Gastrocnemius medialis (tissue), 4 donors: Measurements from ENCODE around the gene HOXB1. TPM values are rescaled to one million over a fixed set of nuclear protein-coding genes. Genes with fewer than 3 reads are reported as not detected.

Source experiments
- ATAC-seq, 2 donors: fragments of 150-250 bp; one replicate each; pipeline ENCODE4 v1.9.1; 2016
- DNase-seq, 2 donors: peaks; one replicate each; pipeline ENCODE4 v3.0.0-alpha.2; 2019
- H3K27ac ChIP-seq, 4 donors: fragments of 200-600 bp; sonication (generic); 1 replicate in 1 of 4; 2 replicates in 3 of 4; pipeline ENCODE4 v1.5.1; 2016 to 2018; ENCODE audit warnings: mild to moderate bottlenecking in 2 of 4, moderate library complexity in 1 of 4
- H3K27me3 ChIP-seq, 3 donors: fragments of 200-600 bp; sonication (generic) in 2 of 3; 1 replicate in 1 of 3; 2 replicates in 2 of 3; pipeline versions ENCODE4 v1.5.1 to v1.6.0; 2016 to 2019; ENCODE audit warnings: mild to moderate bottlenecking in 1 of 3, moderate library complexity in 1 of 3
- H3K36me3 ChIP-seq, 2 donors: fragments of 200-600 bp; sonication (generic) in 1 of 2; one replicate each; pipeline ENCODE4 v1.5.1; 2017 to 2018
- H3K4me1 ChIP-seq, 2 donors: fragments of 200-600 bp; sonication (generic) in 1 of 2; one replicate each; pipeline ENCODE4 v1.5.1; 2016 to 2017; ENCODE audit warnings: mild to moderate bottlenecking in 2 of 2
- H3K4me3 ChIP-seq, 4 donors: fragments of 200-600 bp; sonication (generic) in 3 of 4; 1 replicate in 1 of 4; 2 replicates in 3 of 4; pipeline ENCODE4 v1.5.1; 2016 to 2019; ENCODE audit warnings: mild to moderate bottlenecking in 2 of 4
- H3K9me3 ChIP-seq, 3 donors: fragments of 200-600 bp; sonication (generic) in 2 of 3; 1 replicate in 1 of 3; 2 replicates in 2 of 3; pipeline ENCODE4 v1.5.1; 2016 to 2019
- CTCF ChIP-seq, 5 experiments: fragments of 450-650 bp in 3 of 5; fragments of 200-600 bp in 2 of 5; sonication (generic) in 2 of 5; IDR thresholded peaks in 4 of 5; conservative IDR thresholded peaks in 1 of 5; 1 replicate in 4 of 5; 2 replicates in 1 of 5; pipeline ENCODE4 v1.5.1; 2016 to 2019; ENCODE audit warnings: antibody characterized with exemption in 5 of 5, mild to moderate bottlenecking in 3 of 5, moderate library complexity in 3 of 5
- POLR2A ChIP-seq, 2 donors: fragments of 450-650 bp; IDR thresholded peaks; one replicate each; pipeline ENCODE4 v1.6.1; 2017; ENCODE audit warnings: antibody characterized with exemption in 2 of 2, mild to moderate bottlenecking in 2 of 2, moderate library complexity in 2 of 2
- in situ Hi-C, 4 donors: fragments of 200-750 bp; cut with MboI; loops; one replicate each; pipeline versions ENCODE4 v1.15.0 to v1.8.0; 2017; ENCODE audit warnings: low sequenced_read_pairs in 4 of 4
- intact Hi-C: fragments of 100-400 bp; cut with DNase I; formaldehyde crosslinking; loops from one replicate; pipeline ENCODE4 v1.15.1; 2023; ENCODE audit warnings: low total_unique reads
- total RNA-seq, 4 donors: library from RNA; depleted of rRNA; stranded (reverse); fragments of >200 nt; gene quantifications; one replicate each; pipeline versions ENCODE4 v1.1.0 to v1.2.3, GENCODE V29; 2016

HOXB1 gene
- total RNA-seq, 4 donors from 2014 or later, result not detected

GRCh38 chr17:48504953-48505352 lies 25.9 kb downstream of the HOXB1 start:
- Histone ChIP-seq H3K9me3 (no peaks in the 10 kb centered on the region), H3K4me3 (no peak overlapping the region), H3K4me1 (no peaks in the 10 kb centered on the region), H3K27ac (no peak overlapping the region), H3K27me3 (peaks cover 6 to 12% (median 7%) of the 10 kb centered on the region in 3 donors), H3K36me3 (no peaks in the 10 kb centered on the region)
- ATAC-seq (no peak), DNase-seq (no peak)
- intact Hi-C loops (no loop called here), in situ Hi-C loops (no loop called here)
- TF ChIP-seq CTCF (IDR thresholded peaks at IDR 0.05 in 4 of 5, conservative IDR thresholded peaks at IDR 0.05 in 1 of 5) (no peak), POLR2A (IDR thresholded peaks at IDR 0.05) (no peak)

GRCh38 chr17:48503747-48504146 lies 27.1 kb downstream of the HOXB1 start:
- intact Hi-C loops, result no loop called here
- in situ Hi-C loops, result no loop called here
- no peak overlapping the region for H3K4me3 ChIP-seq
- no peaks in the 10 kb centered on the region for H3K36me3 ChIP-seq
- peaks cover 6 to 9% (median 7%) of the 10 kb centered on the region in 3 donors for H3K27me3 ChIP-seq
- H3K27ac ChIP-seq, result no peak overlapping the region
- TF ChIP-seq POLR2A (IDR thresholded peaks at IDR 0.05) (no peak), CTCF (IDR thresholded peaks at IDR 0.05 in 4 of 5, conservative IDR thresholded peaks at IDR 0.05 in 1 of 5) (no peak)
- no peak for ATAC-seq
- no peaks in the 10 kb centered on the region for H3K9me3 ChIP-seq
- no peaks in the 10 kb centered on the region for H3K4me1 ChIP-seq
- no peak for DNase-seq

- H3K27ac ChIP-seq, result no peak overlapping the region
- H3K27me3 ChIP-seq, result peaks cover 2 to 7% (median 6%) of the 10 kb centered on the region in 3 donors
- ATAC-seq, result no peak
These were observed 27.9 kb downstream of the HOXB1 start for GRCh38 chr17:48502901-48503300.

GRCh38 chr17:48502312-48502711 lies 28.5 kb downstream of the HOXB1 start:
- Histone ChIP-seq H3K36me3 (no peaks in the 10 kb centered on the region), H3K9me3 (no peaks in the 10 kb centered on the region), H3K4me1 (no peaks in the 10 kb centered on the region), H3K27ac (no peak overlapping the region), H3K27me3 (peaks cover 2 to 7% (median 6%) of the 10 kb centered on the region in 3 donors), H3K4me3 (no peak overlapping the region)
- ATAC-seq (no peak), DNase-seq (no peak)
- intact Hi-C loops, result no loop called here
- TF ChIP-seq CTCF (IDR thresholded peaks at IDR 0.05 in 4 of 5, conservative IDR thresholded peaks at IDR 0.05 in 1 of 5) (no peak), POLR2A (IDR thresholded peaks at IDR 0.05) (no peak)
- in situ Hi-C loops, result no loop called here

More at GRCh38 chr17:48502901-48503300, 27.9 kb downstream of the HOXB1 start:
- DNase-seq, result no peak
- Histone ChIP-seq H3K9me3 (no peaks in the 10 kb centered on the region), H3K4me3 (no peak overlapping the region), H3K36me3 (no peaks in the 10 kb centered on the region), H3K4me1 (no peaks in the 10 kb centered on the region)
- intact Hi-C loops, result no loop called here
- TF ChIP-seq POLR2A (IDR thresholded peaks at IDR 0.05) (no peak), CTCF (IDR thresholded peaks at IDR 0.05 in 4 of 5, conservative IDR thresholded peaks at IDR 0.05 in 1 of 5) (no peak)
- in situ Hi-C loops, result no loop called here
